HEK293 (cell line): ENCODE data around the gene ERAL1.
A peak's percentile ranks its signal among the peaks of the same experiment; 100 is the strongest.

ENCODE experiments used
- CTCF ChIA-PET: fragments of 350-600 bp; formaldehyde crosslinking; extraction: SDS; loops from one replicate; lab custom pipeline; 2021; ENCODE audit warnings: antibody characterized with exemption; lab: Yijun Ruan, JAX
- POLR2A ChIA-PET: fragments of 300-600 bp; formaldehyde crosslinking; extraction: SDS; loops from one replicate; lab custom pipeline; 2020; ENCODE audit warnings: antibody characterized with exemption, inconsistent platforms; lab: Yijun Ruan, JAX
- H3K27ac ChIP-seq: fragments of 200-500 bp; sonication (Bioruptor generic); 2 replicates; pipeline ENCODE4 v1.5.1; 2014; ENCODE audit warnings: low read depth, low read length, control low read depth, inconsistent platforms; ENCODE audit errors: extremely low read depth
- H3K36me3 ChIP-seq, 2 experiments: fragments of 200-500 bp in 1 of 2; sonication (Bioruptor generic) in 1 of 2; 1 replicate in 1 of 2; 2 replicates in 1 of 2; pipeline ENCODE4 v1.5.1; 2014 to 2017; ENCODE audit warnings: inconsistent platforms in 2 of 2, low read length in 2 of 2; ENCODE audit not compliant: control insufficient read depth in 2 of 2, insufficient read depth in 1 of 2
- H3K4me1 ChIP-seq: fragments of 200-500 bp; sonication (Bioruptor generic); 2 replicates; pipeline ENCODE4 v1.5.1; 2014; ENCODE audit warnings: mild to moderate bottlenecking, low read length, inconsistent platforms; ENCODE audit not compliant: control insufficient read depth, insufficient read depth
- H3K4me3 ChIP-seq: 2 replicates; pipeline ENCODE4 v1.5.1; 2011; ENCODE audit warnings: low read depth, mild to moderate bottlenecking, control low read depth, low read length, moderate library complexity
- H3K9me3 ChIP-seq: fragments of 200-500 bp; sonication (Bioruptor generic); 2 replicates; pipeline ENCODE4 v1.5.1; 2014; ENCODE audit warnings: low read depth, low read length, inconsistent platforms; ENCODE audit not compliant: control insufficient read depth, insufficient read depth
- BCL6B ChIP-seq: fragments of 450-650 bp; formaldehyde crosslinking; IDR thresholded peaks from 2 replicates; pipeline ENCODE4 v1.5.1; 2017; ENCODE audit warnings: missing biosample characterization, missing genetic modification characterization
- IKZF3 ChIP-seq: fragments of 450-650 bp; IDR thresholded peaks from 2 replicates; pipeline ENCODE4 v1.5.0; 2018; ENCODE audit warnings: missing biosample characterization, mild to moderate bottlenecking, missing genetic modification characterization, moderate library complexity
- INSM2 ChIP-seq: fragments of 450-650 bp; formaldehyde crosslinking; IDR thresholded peaks from 2 replicates; pipeline ENCODE4 v1.5.1; 2016; ENCODE audit warnings: missing biosample characterization, missing genetic modification characterization
- KLF8 ChIP-seq: fragments of 450-650 bp; formaldehyde crosslinking; IDR thresholded peaks from 2 replicates; pipeline ENCODE4 v1.5.1; 2016; ENCODE audit warnings: missing biosample characterization, missing genetic modification characterization
- SALL2 ChIP-seq: fragments of 450-650 bp; formaldehyde crosslinking; IDR thresholded peaks from 2 replicates; pipeline ENCODE4 v1.5.0; 2017; ENCODE audit warnings: missing biosample characterization, mild to moderate bottlenecking, missing genetic modification characterization, borderline replicate concordance
- ZBTB17 ChIP-seq: fragments of 450-650 bp; formaldehyde crosslinking; IDR thresholded peaks from 2 replicates; pipeline ENCODE4 v1.5.1; 2016; ENCODE audit warnings: missing biosample characterization, missing genetic modification characterization
- ZBTB20 ChIP-seq: fragments of 450-650 bp; formaldehyde crosslinking; IDR thresholded peaks from 2 replicates; pipeline ENCODE4 v1.5.1; 2016; ENCODE audit warnings: missing biosample characterization, missing genetic modification characterization
- ZBTB7A ChIP-seq: fragments of 450-650 bp; formaldehyde crosslinking; IDR thresholded peaks from 2 replicates; pipeline ENCODE4 v1.5.1; 2016; ENCODE audit warnings: low read depth, missing biosample characterization, missing genetic modification characterization
- ZFP37 ChIP-seq: fragments of 450-650 bp; formaldehyde crosslinking; IDR thresholded peaks from 2 replicates; pipeline ENCODE4 v1.5.1; 2016; ENCODE audit warnings: missing biosample characterization, missing genetic modification characterization
- ZNF138 ChIP-seq: fragments of 450-650 bp; formaldehyde crosslinking; IDR thresholded peaks from 2 replicates; pipeline ENCODE4 v1.5.1; 2016; ENCODE audit warnings: missing biosample characterization, missing genetic modification characterization, borderline replicate concordance
- ZNF148 ChIP-seq: fragments of 450-650 bp; formaldehyde crosslinking; IDR thresholded peaks from 2 replicates; pipeline ENCODE4 v1.5.0; 2017; ENCODE audit warnings: missing biosample characterization, missing genetic modification characterization, borderline replicate concordance
- ZNF184 ChIP-seq: fragments of 450-650 bp; IDR thresholded peaks from 2 replicates; pipeline ENCODE4 v1.5.1; 2018; ENCODE audit warnings: missing biosample characterization, mild to moderate bottlenecking, missing genetic modification characterization
- ZNF211 ChIP-seq: fragments of 450-650 bp; formaldehyde crosslinking; IDR thresholded peaks from 2 replicates; pipeline ENCODE4 v1.5.1; 2016; ENCODE audit warnings: low read depth, missing biosample characterization, missing genetic modification characterization
- ZNF214 ChIP-seq: fragments of 450-650 bp; formaldehyde crosslinking; IDR thresholded peaks from 2 replicates; pipeline ENCODE4 v1.5.1; 2017; ENCODE audit warnings: missing biosample characterization, mild to moderate bottlenecking, missing genetic modification characterization, borderline replicate concordance
- ZNF423 ChIP-seq: fragments of 450-650 bp; formaldehyde crosslinking; IDR thresholded peaks from 2 replicates; pipeline ENCODE4 v1.5.1; 2016; ENCODE audit warnings: missing biosample characterization, missing genetic modification characterization
- ZNF501 ChIP-seq: fragments of 450-650 bp; formaldehyde crosslinking; IDR thresholded peaks from 2 replicates; pipeline ENCODE4 v1.5.1; 2016; ENCODE audit warnings: missing biosample characterization, missing genetic modification characterization
- ZNF548 ChIP-seq: fragments of 450-650 bp; formaldehyde crosslinking; IDR thresholded peaks from 2 replicates; pipeline ENCODE4 v1.5.1; 2016; ENCODE audit warnings: missing biosample characterization, missing genetic modification characterization
- ZNF585B ChIP-seq: fragments of 450-650 bp; formaldehyde crosslinking; IDR thresholded peaks from 2 replicates; pipeline ENCODE4 v1.5.1; 2016; ENCODE audit warnings: missing biosample characterization, missing genetic modification characterization
- ZNF624 ChIP-seq: fragments of 450-650 bp; formaldehyde crosslinking; IDR thresholded peaks from 2 replicates; pipeline ENCODE4 v1.5.1; 2017; ENCODE audit warnings: missing biosample characterization, missing genetic modification characterization
- ZNF645 ChIP-seq: fragments of 450-650 bp; formaldehyde crosslinking; IDR thresholded peaks from 2 replicates; pipeline ENCODE4; 2016; ENCODE audit warnings: missing biosample characterization, missing genetic modification characterization
- ZSCAN18 ChIP-seq: fragments of 450-650 bp; formaldehyde crosslinking; IDR thresholded peaks from 2 replicates; pipeline ENCODE4 v1.5.1; 2016; ENCODE audit warnings: missing biosample characterization, missing genetic modification characterization
- ZXDB ChIP-seq: fragments of 450-650 bp; formaldehyde crosslinking; IDR thresholded peaks from 2 replicates; pipeline ENCODE4 v1.5.1; 2016; ENCODE audit warnings: missing biosample characterization, missing genetic modification characterization

ERAL1 gene

GRCh38 chr17:28896491-28896883 lies 41.7 kb downstream of the ERAL1 start:
- Histone ChIP-seq H3K36me3 (peaks cover 0 to 22% of the 10 kb centered on the region in 2 experiments; a peak in 2 of 3 replicates), H3K27ac (peak overlapping the region; percentile 90; the same call in 1 of the 2 replicates), H3K4me1 (peaks cover 9% of the 10 kb centered on the region; the same call in 1 of the 2 replicates), H3K4me3 (peak overlapping the region; percentile 88)
- POLR2A ChIA-PET: interaction anchor here (0.6 to 2.6 kb wide), 7 partner anchors 11 to 185 kb away, joined by 3 to 12 read pairs (median 4); partner anchors contain the start of genes FAM222B, PHF12 and PROCA1
- TF ChIP-seq IKZF3 (tag by site-specific recombination) (peak; percentile 9; the same call in 1 of the 2 replicates), ZNF211 (tag by site-specific recombination) (no peak)
- TF ChIP-seq, all 188 proteins: peak for 1
- H3K9me3 ChIP-seq: no peaks in the 10 kb centered on the region
- CTCF ChIA-PET: interaction anchor here (0.7 to 18.6 kb wide), 7 partner anchors 15 to 169 kb away, joined by 3 to 142 read pairs (median 3); partner anchors contain the start of genes NEK8 and TLCD1

GRCh38 chr17:28896884-28897768 lies 42.3 kb downstream of the ERAL1 start, which contains the start of gene FLOT2:
FLOT2 (minus strand) TSS chr17:28897733; CDS start chr17:28897574, 159 bp downstream.
- Histone ChIP-seq H3K9me3 (no peaks in the 10 kb centered on the region), H3K4me1 (peaks cover 9% of the 10 kb centered on the region; the same call in 1 of the 2 replicates), H3K4me3 (peak within 1 kb of the TSS; percentile 88), H3K27ac (peak within 1 kb of the TSS; percentile 90), H3K36me3 (peaks cover 0 to 18% of the 10 kb centered on the region in 2 experiments; a peak in 2 of 3 replicates)
- ChIA-PET POLR2A (interaction anchor here (0.5 to 2.8 kb wide), 15 partner anchors 10 to 186 kb away, joined by 3 to 12 read pairs (median 4); partner anchors contain the start of genes FAM222B, PHF12, PROCA1 and RPL23A), CTCF (interaction anchor here (1.1 to 18.6 kb wide), 7 partner anchors 12 to 169 kb away, joined by 5 to 142 read pairs (median 9); partner anchors contain the start of genes NEK8 and TLCD1)
- TF ChIP-seq ZSCAN18 (tag by site-specific recombination): no peak
- 0 out of 2 replicates have a peak, but pooled peaks have one; percentile 22 for TF ChIP-seq ZNF585B (tag by site-specific recombination)
- peak; percentile 98 for TF ChIP-seq ZNF423 (tag by site-specific recombination)
- TF ChIP-seq ZNF624 (tag by site-specific recombination): no peak
- TF ChIP-seq ZFP37 (tag by site-specific recombination): peak; percentile 53; the same call in 1 of the 2 replicates
- peak; percentile 92 for TF ChIP-seq ZNF501 (tag by site-specific recombination)
- no peak for TF ChIP-seq ZNF148
- peak; percentile 59; the same call in 1 of the 2 replicates for TF ChIP-seq ZXDB
- no peak for TF ChIP-seq ZBTB17 (tag by site-specific recombination)
- 0 out of 2 replicates have a peak, but pooled peaks have one; percentile 37 for TF ChIP-seq SALL2 (tag by site-specific recombination)
- TF ChIP-seq ZNF645 (tag by site-specific recombination): no peak
- no peak for TF ChIP-seq ZNF548
- TF ChIP-seq ZNF184 (tag by site-specific recombination): 0 out of 2 replicates have a peak, but pooled peaks have one; percentile 9
- TF ChIP-seq INSM2 (tag by site-specific recombination): no peak; the same call in 1 of the 2 replicates
- peak; percentile 94 for TF ChIP-seq ZBTB20 (tag by site-specific recombination)
- no peak for TF ChIP-seq ZNF214 (tag by site-specific recombination)
- 0 out of 2 replicates have a peak, but pooled peaks have one; percentile 33 for TF ChIP-seq ZBTB7A (tag by site-specific recombination)
- peak; percentile 79 for TF ChIP-seq KLF8 (tag by site-specific recombination)
- no peak for TF ChIP-seq ZNF138 (tag by site-specific recombination)
- TF ChIP-seq BCL6B (tag by site-specific recombination): no peak
